ENCODE results near the gene LILRB1. TPM values are rescaled to one million over a fixed set of nuclear protein-coding genes. Genes with fewer than 3 reads are reported as not detected.

LILRB1 gene
- total RNA-seq, 4 donors from 2014 or later, result 1.2 to 3.9 TPM; not detected in 2

DNA sequence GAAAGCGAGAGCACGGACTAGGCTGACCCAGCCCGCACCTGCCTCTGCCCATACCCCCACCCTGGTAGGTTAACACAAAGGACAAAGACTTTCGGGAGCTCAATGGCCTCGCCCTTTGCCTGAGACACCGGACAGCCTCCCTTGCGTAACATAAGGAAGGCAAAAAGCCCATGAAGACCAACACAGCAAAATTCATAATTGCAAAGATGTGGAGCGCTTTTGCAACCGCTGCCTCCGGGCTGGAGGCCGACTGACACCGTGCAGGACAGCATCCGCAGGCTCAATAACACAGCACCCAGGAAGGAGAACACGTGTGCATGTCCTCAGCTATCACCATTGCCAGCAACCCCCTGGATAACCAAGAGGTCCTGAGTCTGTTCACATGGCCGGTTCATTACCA is 21.5 kb upstream of the LILRB1 start:
- H3K27me3 ChIP-seq, result no peaks in the 10 kb centered on the region
- no peak for TF ChIP-seq POLR2A (IDR thresholded peaks at IDR 0.05)
- TF ChIP-seq, protein P1, sequence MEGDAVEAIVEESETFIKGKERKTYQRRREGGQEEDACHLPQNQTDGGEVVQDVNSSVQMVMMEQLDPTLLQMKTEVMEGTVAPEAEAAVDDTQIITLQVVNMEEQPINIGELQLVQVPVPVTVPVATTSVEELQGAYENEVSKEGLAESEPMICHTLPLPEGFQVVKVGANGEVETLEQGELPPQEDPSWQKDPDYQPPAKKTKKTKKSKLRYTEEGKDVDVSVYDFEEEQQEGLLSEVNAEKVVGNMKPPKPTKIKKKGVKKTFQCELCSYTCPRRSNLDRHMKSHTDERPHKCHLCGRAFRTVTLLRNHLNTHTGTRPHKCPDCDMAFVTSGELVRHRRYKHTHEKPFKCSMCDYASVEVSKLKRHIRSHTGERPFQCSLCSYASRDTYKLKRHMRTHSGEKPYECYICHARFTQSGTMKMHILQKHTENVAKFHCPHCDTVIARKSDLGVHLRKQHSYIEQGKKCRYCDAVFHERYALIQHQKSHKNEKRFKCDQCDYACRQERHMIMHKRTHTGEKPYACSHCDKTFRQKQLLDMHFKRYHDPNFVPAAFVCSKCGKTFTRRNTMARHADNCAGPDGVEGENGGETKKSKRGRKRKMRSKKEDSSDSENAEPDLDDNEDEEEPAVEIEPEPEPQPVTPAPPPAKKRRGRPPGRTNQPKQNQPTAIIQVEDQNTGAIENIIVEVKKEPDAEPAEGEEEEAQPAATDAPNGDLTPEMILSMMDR (IDR thresholded peaks at IDR 0.05), result no peak
- intact Hi-C loops (cut with DNase I; ENCODE audit: low total_unique reads), result no loop called here
- no peaks in the 10 kb centered on the region for H3K4me1 ChIP-seq
- no peak overlapping the region for H3K27ac ChIP-seq
- no peaks in the 10 kb centered on the region for H3K9me3 ChIP-seq
- no peaks in the 10 kb centered on the region for H3K36me3 ChIP-seq
- no peak overlapping the region for H3K4me3 ChIP-seq
- no peak for DNase-seq

DNA sequence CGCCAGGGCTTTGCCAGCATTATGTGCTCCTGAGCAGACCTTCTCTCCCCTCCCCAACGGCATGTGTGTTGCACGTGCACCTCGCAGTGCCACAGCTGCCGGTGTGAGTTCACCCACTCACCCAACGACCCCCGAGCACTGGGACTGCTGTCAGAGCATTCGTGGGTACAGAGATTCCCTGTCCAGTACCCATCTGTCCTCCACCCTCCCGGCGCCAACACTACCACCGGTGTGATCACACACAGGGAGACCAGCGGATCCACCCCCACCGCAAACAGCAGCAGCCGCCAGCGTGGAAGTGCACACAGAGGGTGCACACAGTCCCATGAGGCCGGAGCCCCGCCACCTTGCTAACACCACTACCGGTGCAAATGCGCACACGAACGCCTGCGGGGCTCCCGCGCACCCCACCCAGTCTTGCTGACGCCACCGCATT is 20.9 kb upstream of the LILRB1 start:
- Histone ChIP-seq H3K36me3 (no peaks in the 10 kb centered on the region), H3K27ac (no peak overlapping the region), H3K4me3 (no peak overlapping the region), H3K4me1 (no peaks in the 10 kb centered on the region), H3K27me3 (no peaks in the 10 kb centered on the region), H3K9me3 (no peaks in the 10 kb centered on the region)
- DNase-seq, result no peak
- intact Hi-C loops (cut with DNase I; ENCODE audit: low total_unique reads), result no loop called here
- TF ChIP-seq POLR2A (IDR thresholded peaks at IDR 0.05), result no peak
- TF ChIP-seq, protein P1 (IDR thresholded peaks at IDR 0.05), result no peak

DNA sequence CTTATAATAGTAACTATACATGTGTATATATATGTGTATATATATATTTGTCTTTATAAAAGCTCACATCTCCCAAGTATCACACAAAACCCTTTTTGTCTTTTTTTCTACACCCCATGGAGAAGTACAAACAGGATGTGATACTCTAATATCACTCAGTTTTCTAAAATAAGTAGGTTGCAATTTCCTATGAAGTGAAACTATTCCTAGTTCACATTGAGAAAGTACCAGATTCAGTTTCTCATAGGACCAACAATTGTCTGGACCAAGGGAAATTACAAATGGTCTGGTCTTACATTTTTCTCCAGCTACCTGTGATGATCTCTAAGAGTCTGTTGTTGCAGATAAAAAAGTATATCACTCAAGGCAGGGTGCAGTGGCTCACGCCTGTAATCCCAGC is 17.9 kb upstream of the LILRB1 start:
- TF ChIP-seq, protein P1 (IDR thresholded peaks at IDR 0.05), result no peak
- TF ChIP-seq POLR2A (IDR thresholded peaks at IDR 0.05), result no peak
- no peaks in the 10 kb centered on the region for H3K9me3 ChIP-seq
- no peak for DNase-seq
- no peaks in the 10 kb centered on the region for H3K36me3 ChIP-seq
- H3K27me3 ChIP-seq, result no peaks in the 10 kb centered on the region
- intact Hi-C loops (cut with DNase I; ENCODE audit: low total_unique reads), result no loop called here
- H3K27ac ChIP-seq, result no peak overlapping the region
- H3K4me3 ChIP-seq, result no peak overlapping the region
- H3K4me1 ChIP-seq, result no peaks in the 10 kb centered on the region

DNA sequence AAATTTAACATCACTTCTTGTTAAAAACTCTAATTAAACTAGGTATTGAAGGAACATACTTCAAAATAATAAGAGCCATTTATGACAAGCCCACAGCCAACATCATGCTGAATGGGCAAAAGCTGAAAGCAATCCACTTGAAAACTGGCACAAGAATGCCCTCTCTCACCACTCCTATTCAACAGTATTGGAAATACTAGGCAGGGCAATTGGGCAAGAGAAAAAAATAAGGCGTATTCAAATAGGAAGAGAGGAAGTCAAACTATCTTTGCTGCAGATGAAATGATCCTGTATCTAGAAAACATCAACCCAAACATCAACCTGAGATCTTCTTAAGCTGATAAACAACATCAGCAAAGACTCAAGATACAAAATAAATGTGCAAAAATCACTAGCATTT is 15.6 kb upstream of the LILRB1 start:
- H3K4me1 ChIP-seq, result no peaks in the 10 kb centered on the region
- no peaks in the 10 kb centered on the region for H3K27me3 ChIP-seq
- no peak for TF ChIP-seq POLR2A (IDR thresholded peaks at IDR 0.05)
- TF ChIP-seq, protein P1 (IDR thresholded peaks at IDR 0.05), result no peak
- no peak overlapping the region for H3K4me3 ChIP-seq
- no peaks in the 10 kb centered on the region for H3K36me3 ChIP-seq
- H3K9me3 ChIP-seq, result no peaks in the 10 kb centered on the region
- DNase-seq, result no peak
- intact Hi-C loops (cut with DNase I; ENCODE audit: low total_unique reads), result no loop called here
- H3K27ac ChIP-seq, result no peak overlapping the region

DNA sequence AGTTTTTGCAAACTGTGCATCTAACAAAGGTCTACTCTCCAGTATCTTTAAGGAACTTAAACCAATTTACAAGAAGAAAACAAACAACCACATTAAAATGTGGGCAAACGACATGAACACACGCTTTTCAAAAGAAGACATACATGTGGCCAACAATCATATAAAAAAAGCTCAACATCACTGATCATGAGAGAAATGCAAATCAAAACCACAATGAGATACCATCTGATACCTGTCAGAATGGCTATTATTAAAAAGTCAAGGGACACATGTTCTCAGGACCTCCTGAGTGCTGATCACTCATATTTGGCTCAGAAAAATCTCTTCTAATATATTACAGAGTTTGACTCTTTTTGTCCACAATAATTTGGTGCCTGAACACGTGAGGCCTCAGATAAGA is 14.2 kb upstream of the LILRB1 start:
- DNase-seq, result no peak
- intact Hi-C loops (cut with DNase I; ENCODE audit: low total_unique reads), result no loop called here
- Histone ChIP-seq H3K4me1 (no peaks in the 10 kb centered on the region), H3K27ac (no peak overlapping the region), H3K27me3 (no peaks in the 10 kb centered on the region), H3K36me3 (no peaks in the 10 kb centered on the region), H3K9me3 (no peaks in the 10 kb centered on the region), H3K4me3 (no peak overlapping the region)
- TF ChIP-seq POLR2A (IDR thresholded peaks at IDR 0.05), result no peak
- TF ChIP-seq, protein P1 (IDR thresholded peaks at IDR 0.05), result no peak

Data from uterus (tissue), 4 donors.